NCI-H1417 treated with DMSO at 0.1 percent for 48 hours (cell line): ENCODE measurements around the gene NCAPD3.
"Not testable (repeated sequence)": the region's sequence is repeated elsewhere in the genome, so short reads cannot be mapped to it uniquely, and the experiment has no call there.

ENCODE experiments used
- DNase-seq: peaks from one replicate; lab custom pipeline; 2025; lab: John Stamatoyannopoulos, UW

Gene NCAPD3, protein sequence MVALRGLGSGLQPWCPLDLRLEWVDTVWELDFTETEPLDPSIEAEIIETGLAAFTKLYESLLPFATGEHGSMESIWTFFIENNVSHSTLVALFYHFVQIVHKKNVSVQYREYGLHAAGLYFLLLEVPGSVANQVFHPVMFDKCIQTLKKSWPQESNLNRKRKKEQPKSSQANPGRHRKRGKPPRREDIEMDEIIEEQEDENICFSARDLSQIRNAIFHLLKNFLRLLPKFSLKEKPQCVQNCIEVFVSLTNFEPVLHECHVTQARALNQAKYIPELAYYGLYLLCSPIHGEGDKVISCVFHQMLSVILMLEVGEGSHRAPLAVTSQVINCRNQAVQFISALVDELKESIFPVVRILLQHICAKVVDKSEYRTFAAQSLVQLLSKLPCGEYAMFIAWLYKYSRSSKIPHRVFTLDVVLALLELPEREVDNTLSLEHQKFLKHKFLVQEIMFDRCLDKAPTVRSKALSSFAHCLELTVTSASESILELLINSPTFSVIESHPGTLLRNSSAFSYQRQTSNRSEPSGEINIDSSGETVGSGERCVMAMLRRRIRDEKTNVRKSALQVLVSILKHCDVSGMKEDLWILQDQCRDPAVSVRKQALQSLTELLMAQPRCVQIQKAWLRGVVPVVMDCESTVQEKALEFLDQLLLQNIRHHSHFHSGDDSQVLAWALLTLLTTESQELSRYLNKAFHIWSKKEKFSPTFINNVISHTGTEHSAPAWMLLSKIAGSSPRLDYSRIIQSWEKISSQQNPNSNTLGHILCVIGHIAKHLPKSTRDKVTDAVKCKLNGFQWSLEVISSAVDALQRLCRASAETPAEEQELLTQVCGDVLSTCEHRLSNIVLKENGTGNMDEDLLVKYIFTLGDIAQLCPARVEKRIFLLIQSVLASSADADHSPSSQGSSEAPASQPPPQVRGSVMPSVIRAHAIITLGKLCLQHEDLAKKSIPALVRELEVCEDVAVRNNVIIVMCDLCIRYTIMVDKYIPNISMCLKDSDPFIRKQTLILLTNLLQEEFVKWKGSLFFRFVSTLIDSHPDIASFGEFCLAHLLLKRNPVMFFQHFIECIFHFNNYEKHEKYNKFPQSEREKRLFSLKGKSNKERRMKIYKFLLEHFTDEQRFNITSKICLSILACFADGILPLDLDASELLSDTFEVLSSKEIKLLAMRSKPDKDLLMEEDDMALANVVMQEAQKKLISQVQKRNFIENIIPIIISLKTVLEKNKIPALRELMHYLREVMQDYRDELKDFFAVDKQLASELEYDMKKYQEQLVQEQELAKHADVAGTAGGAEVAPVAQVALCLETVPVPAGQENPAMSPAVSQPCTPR (N-terminal part only)

DNA sequence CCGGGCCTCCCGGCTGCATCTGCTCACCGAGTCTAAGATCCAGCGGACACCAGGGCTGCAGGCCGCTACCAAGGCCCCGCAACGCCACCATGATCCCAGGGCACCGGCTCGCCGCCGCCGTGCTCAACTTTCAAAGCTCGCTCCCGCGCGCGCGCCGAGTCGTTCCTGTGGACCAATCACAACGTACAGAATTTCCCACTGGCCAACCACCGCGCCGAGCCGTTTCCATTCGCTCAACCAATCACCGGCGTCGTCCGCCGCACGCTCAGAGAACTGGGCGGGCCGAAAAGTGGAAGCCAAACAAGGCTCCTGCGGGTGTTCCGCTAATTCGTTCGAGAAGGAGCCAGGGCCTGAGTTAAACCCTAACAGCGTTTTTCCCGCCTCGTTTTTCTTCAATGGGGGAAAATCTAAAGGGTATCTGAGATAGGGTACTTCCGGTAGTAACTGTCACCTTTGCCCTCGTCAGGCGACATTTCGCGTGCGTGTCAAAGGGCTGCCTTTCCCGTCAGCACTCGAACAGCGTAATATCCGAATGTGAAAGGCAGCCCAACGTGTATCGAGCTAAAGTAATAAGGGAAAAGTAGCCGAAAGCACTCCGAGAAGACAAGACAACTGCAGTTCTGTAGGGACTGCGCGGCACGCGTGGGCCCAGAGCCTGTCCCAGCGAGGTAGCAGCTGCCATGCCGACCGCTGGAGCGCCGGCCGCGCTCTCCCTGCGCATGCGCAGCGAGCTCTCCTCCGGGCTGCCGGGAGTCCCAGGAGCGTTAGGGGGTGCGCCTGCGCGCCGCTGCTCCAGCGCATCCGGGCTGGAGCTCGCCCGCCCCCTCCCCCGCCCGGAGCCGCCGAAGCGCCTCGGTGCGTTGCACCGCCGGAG lies at the start of gene NCAPD3, which contains the start of gene VPS26B:
TSS of gene NCAPD3 (minus strand) at position 132 of the 874 bp plus-strand sequence. CDS start at position 91, 41 bp downstream.
TSS of gene VPS26B (plus strand) at position 836 of the 874 bp plus-strand sequence. CDS start 452 bp downstream, outside the sequence.
- DNase-seq, result peak; percentile 96

DNA sequence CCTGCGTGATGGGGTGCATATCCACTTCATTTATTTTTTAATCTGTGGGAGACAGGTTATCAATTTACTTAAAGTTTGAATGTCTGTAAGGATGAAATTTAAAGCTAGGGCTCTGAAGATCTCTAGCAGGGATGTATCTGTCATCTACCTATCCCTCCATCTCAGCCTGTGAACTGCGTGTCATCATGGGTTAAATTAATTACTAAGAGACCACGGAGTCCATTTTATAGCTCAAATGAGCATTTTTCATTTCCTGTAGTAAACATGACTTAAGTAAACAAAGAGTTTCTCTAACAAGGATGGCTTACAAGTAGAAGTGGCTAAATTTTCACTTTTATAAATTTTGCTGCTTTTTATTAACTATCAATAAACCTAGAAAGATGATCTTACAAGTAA lies 49.5 kb upstream of the NCAPD3 start:
- no peak for DNase-seq

DNA sequence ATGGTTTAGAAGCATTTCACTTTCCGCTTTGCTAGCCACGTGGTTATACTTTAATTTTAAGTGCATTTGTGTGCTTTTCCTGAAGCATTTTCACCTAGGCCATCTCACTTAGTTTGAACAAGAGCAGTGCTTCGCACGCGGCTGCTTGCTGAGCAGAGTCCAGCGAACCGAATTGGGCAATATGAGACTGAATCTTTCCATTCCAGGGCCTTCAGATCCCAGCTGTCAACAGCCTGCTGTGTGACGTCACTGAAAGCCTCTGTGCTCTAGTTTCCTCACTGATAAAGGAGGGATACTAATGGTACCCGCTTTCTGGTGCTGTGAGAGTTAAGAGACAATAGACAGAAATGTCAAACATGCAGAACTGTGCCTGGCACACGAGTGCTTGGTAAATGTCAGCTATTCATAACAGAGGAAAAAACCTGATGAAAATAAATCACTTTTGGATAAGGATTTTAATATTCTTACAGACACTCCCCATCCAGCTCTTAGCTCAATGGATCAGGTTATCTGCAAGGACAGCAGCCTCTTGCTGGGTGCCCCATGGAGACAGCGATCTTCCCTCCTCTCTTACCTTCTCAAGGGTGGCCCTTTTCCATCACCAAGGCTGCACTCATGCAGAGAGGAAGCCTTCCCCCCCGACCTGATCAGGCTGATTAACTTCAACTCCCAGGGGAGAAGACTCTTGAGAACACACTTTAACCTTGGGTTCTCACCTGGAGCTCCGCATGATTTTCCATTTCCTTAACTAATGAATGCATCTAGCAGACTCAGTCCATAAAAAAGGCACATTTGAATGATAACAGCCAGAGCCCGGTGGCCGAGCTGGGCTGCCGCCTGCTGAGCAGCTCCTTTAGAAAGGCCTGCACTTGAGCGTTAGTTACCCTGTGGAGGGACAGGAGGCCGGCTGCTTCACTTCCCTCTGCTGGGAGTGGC lies 48.9 kb upstream of the NCAPD3 start:
- DNase-seq, result no peak

DNA sequence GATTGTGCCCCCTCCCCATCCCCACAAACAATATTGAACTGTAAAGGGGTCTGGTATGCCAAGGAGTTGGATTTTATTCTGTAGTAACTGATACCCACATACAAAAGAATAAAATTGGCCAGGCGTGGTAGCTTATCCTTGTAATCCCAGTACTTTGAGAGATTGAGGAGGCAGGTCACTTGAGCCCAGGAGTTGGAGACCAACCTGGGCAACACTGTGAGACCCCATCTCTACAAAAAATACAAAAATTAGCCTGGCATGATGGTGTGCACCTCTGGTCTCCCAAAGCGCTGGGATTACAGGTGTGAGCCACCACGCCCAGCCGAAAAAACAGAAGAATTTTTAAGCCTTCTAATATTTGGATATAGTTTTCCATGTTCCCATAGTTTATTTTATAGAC lies 48.2 kb upstream of the NCAPD3 start:
- no peak for DNase-seq

DNA sequence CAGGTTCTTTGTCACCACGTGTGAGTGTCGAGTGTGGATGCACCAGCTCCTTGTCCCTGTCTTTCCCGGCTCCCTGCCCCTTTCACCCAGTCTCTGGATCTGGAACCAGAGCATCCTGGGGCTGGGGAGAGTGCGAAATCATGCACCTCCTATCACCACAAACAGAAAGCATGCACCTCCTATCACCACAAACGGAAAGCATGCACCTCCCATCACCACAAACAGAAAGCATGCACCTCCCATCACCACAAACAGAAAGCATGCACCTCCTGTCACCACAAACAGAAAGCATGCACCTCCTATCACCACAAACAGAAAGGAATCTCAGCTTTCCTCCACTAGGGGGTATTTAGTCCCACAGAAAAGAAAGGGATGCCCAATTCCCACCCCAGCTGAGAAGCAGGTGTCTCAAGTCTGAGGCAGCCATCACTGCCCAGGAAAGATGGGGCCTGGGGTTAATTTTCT lies 46.5 kb upstream of the NCAPD3 start:
- no peak for DNase-seq

DNA sequence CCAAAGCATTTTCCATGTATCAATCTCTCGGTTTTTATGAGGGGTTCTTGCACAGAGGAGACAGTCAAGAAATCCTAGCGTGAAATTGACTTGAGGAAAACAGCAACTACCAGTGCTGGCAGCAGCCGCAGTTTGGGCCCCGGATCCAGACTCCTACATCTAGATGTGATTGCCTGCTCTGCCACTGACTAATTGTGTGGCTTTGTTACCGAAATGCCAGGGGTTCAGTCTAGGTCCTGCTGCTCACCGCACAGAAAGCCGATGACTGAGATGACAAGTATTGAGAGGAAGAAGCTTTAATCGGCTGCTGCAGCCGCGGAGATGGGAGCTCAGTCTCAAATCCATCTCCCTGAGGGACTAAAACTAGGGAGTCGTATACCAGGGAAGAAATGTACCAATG lies 44.2 kb upstream of the NCAPD3 start:
- DNase-seq, result no peak

DNA sequence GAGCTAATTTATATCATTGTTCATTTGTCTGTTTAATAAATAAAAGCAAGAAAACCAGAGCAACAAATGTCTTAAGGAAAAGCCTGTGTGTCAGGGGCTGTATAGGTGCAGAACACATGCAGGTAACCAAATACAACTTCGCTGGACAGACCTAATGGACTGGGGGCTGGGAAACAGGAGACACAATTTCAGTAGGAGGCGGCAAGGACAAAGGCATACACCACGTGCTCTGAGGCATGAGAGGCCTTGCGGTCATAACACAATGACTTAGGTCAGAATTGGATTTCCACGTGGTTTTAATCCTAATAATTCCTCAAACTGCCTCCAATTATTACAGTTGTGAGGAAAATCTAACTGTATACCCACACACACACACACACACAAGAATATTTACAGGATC lies 43.7 kb upstream of the NCAPD3 start:
- no peak for DNase-seq

DNA sequence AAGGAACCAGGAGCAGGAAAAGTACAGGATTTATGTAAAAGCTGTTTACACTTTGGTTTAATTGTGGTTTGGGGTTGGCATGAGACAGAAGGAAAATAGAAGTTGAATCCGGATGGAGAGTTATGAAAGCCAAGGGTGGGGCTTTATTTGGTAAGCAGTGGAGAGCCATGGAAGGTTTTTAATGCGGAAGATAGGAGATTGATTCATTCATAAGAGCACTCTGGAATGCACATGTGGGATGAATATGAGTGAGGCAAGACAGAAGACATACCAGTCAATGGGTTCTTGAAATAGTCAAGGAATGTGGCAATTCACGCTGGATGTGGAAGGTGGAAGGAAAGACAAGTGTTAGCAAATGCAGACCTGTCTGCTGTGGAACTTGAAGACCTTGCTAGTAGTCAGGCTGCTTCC lies 43.1 kb upstream of the NCAPD3 start:
- no peak for DNase-seq

DNA sequence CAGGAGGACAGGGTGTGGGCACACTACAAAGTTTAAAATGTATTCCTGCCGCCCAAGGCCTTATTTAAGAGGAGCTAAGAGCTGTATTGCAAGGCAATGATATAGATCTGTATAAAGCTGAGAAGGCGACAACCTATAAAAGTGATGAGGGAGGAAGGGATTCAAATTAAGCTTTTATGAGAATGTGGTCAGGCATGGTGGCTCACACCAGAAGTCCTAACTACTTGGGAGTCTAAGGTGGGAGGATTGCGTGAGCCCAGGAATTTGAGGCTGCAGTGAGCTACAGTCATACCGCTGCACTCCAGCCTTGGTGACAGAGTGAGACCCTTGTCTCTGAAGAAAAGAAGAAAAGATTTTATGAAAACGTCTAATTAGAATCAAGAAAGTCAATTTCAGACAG lies 42.7 kb upstream of the NCAPD3 start:
- DNase-seq, result no peak

DNA sequence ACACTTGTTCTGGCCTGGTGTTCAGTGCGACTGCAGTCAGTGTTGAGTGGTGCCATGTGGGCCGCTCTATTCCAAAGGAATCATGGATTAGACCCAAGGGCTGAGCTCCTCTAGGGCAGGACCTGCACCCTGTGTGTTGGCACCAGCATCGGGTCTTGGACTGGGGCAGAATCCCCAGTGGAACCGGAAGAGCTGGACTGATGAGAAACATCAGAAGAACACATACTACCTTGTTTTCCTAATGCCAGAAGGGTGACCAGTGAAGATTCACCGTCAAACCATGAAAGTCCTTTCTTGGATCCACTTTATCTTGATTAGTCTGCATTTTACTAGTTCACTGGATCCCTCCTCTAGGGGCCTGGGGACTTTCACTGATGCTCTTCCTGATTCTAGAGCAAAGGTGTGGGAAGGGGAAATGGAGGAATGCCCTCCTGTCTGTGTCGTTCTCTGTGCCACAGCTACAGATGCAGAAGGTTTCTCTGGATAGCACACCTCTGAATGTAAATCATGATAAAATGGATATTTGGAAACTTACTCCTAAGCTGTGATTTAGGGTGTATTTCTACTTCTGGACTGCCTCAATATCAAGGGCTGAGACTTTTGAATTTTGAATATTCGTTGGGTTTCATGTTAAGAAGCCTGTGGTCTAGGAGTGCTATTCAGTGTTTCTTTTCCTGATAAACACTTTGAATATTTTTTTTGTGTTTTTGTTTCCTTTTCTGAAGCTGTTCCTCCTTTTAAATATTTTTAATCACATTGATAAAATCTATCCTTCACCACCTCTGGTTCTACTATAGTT lies 41.4 kb upstream of the NCAPD3 start:
- no peak for DNase-seq

DNA sequence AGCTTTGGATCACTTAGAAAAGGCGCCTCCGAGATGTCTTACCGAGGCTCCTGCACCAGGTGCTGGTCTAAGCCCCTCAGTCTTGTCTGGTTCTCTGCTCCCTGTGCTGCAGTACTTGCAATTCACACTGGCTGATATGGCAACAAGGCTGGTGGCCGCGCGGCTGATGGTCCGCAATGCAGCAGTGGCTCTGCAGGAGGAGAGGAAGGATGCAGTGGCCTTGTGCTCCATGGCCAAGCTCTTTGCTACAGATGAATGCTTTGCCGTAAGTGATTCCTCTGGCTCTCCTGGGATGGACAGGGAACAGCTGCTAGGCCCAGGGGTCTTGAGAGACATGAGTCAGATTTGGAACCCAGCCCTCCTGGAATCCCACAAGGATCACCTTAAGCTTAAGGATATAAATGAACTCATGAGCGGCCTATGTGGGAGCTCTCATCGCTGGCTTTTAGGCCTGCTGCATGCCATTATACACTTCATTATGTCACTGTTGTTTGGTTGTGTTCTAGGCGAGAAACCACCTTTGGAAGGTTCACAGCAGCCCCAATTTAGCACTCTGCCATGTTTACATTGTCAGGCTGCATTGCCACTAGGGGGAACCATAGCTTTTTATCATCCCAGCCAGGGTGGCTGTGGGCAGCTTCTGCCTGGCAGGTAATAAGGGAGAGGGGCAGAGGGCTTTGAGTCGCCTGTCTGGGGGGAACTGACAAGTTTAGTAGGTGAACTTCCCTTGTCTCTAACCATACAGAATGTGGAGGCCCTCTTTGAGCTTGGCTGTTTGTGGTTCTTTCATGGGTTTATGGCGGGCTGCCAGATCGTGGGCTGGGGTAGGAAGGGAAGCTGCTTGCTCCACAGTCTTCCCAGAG lies 38.1 kb upstream of the NCAPD3 start:
- no peak for DNase-seq

DNA sequence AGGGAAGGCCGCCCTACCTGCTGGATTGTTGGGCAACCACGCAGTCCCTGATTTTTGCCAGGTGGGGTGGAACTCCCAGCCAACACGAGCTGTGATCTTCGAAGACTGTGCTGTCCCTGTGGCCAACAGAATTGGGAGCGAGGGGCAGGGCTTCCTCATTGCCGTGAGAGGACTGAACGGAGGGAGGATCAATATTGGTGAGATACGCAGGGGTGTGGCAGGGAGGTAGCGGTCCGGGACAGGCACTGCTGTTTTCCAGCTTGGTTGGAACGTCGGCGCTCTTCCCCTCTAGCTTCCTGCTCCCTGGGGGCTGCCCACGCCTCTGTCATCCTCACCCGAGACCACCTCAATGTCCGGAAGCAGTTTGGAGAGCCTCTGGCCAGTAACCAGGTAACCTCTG lies 37.2 kb upstream of the NCAPD3 start:
- no peak for DNase-seq

DNA sequence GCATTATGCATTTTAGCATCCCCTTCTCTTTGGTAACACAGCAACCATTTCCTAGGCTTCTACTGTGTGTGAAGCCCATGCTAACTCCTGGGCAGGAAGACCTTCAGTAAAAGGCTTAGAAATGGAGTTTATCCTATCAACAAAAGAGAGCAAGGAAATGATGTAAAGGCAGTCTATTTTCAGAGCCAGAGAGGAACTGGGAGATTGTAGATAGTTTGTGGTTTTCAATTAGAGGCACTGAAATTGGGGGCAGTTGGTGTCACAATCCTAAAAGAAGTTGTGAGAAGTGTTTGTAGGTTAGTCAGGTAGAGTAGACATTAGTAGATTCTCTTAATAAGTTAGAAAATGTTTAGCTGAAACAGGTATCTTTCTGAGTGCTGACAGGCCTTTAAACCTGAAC lies 36.7 kb upstream of the NCAPD3 start:
- DNase-seq, result no peak

DNA sequence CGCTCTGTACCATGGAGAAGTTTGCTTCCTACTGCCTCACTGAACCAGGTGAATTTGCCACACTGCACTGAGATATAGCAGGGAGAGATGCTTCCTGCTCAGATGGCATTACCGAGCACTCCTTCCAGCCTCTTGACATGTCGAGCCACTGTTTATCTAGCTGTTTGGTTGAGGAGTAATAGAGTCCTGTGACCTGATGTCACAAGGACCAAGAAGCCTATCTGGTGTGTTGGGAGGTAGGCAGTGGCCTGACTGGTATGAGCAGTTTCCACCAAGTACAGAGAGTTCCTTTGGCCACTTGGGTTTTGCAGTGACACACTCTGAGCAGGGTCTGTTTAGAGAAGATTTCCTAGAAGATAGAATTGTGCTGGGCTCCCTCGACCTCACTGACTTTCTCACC lies 34.8 kb upstream of the NCAPD3 start:
- no peak for DNase-seq

DNA sequence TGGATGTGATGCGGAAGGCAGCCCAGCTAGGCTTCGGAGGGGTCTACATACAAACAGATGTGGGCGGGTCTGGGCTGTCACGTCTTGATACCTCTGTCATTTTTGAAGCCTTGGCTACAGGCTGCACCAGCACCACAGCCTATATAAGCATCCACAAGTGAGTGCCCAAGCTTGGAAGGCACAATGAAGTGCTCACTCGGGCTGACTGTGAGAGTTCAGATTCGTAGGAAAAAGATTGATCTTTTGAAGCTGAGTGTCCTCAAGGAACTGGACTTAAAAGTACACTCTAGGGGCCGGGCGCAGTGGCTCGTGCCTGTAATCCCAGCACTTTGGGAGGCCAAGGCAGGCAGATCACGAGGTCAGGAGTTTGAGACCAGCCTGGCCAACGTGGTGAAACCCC lies 33.3 kb upstream of the NCAPD3 start:
- no peak for DNase-seq

DNA sequence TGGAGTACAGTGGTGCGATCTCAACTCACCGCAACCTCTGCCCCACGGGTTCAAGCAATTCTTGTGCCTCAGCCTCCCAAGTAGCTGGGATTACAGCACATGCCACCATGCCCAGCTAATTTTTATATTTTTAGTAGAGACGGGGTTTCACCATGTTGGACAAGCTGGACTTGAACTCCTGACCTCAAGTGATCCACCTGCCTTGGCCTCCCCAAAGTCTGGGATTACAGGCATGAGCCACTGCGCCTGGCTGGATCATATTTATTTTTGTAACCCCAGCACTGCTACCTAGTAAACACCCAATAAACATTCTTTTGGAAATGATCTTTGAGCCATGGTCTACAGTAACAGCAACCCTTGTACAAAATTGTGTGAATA lies 31.4 kb upstream of the NCAPD3 start:
- DNase-seq, result not testable (repeated sequence)

DNA sequence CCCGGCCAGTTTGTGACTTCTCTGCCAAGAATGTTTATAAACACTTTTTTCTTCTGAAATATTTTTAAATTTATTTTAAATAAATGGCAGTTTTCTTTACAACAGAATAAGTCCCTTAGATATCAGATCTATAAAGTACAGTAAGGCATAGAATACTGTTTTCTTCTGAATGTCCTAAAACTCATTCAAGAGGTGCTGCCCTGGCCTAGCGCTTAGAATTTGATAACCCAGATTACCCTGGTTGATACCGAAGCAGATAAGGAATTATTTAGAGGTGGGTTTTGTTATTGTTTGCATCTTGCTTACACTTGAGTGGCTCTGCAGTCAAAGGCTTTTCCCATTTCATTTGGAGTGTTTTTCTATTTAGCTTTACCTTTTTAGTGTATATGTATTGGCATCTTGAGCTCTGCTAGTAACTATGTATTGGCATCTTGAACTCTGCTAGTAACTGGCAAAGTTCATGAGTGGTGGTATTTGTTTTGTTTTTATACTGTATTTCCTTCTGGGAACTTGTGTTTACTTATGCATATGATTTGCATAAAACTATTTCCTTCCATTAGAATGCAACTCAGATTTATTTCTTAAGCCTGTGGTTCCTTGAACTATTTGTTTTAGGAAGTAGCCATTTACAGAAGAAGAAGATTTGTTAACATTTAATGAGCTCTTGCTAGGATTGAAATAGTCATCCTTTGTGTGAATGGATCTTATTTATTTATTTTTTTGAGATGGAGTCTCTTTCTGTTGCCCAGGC lies 30.8 kb upstream of the NCAPD3 start:
- DNase-seq, result no peak
